Endothelial cell of umbilical vein (primary cell): ENCODE measurements around the gene PGRMC2. TPM values are rescaled to one million over a fixed set of nuclear protein-coding genes. Genes with fewer than 3 reads are reported as not detected.

Source experiments
- BruUV-seq: library from RNA; stranded (reverse); fragments of 400-500 nt; replicated peaks from 2 replicates; lab custom pipeline; 2021; lab: Mats Ljungman, UMichigan
- CTCF ChIA-PET: fragments of 300-600, 350-600 bp; sonication (Branson Sonifier 250); formaldehyde crosslinking; loops from one replicate; lab custom pipeline; 2021; ENCODE audit warnings: antibody characterized with exemption, inconsistent platforms; lab: Charles Lee
- POLR2A ChIA-PET: fragments of 300-600, 350-600 bp; sonication (Branson Sonifier 250); formaldehyde crosslinking; loops from one replicate; lab custom pipeline; 2021; ENCODE audit warnings: antibody characterized with exemption, inconsistent platforms; lab: Charles Lee
- DNase-seq: peaks from one replicate; pipeline ENCODE4 v3.0.0-alpha.2; 2011; ENCODE audit warnings: low read depth, low spot score
- FAIRE-seq: peaks from 2 replicates; lab custom pipeline; 2011; peaks lifted over from hg19 to GRCh38; lab: Jason Lieb, UNC
- H2AFZ ChIP-seq: 2 replicates; pipeline ENCODE4 v1.6.0; 2012; ENCODE audit warnings: low read depth, low read length, control low read depth, inconsistent platforms
- H3K27ac ChIP-seq: 2 replicates; pipeline ENCODE4 v1.5.1; 2011; ENCODE audit warnings: low read depth, mild to moderate bottlenecking, control low read depth, low read length, moderate library complexity; ENCODE audit not compliant: insufficient read depth
- H3K27me3 ChIP-seq, 2 experiments: 2 replicates each; pipeline versions ENCODE4 v1.6.0 to v1.6.1; 2011; ENCODE audit warnings: low read length in 2 of 2, mixed read lengths in 1 of 2; ENCODE audit not compliant: control insufficient read depth in 2 of 2, insufficient read depth in 2 of 2
- H3K36me3 ChIP-seq, 2 experiments: 2 replicates in 1 of 2; 3 replicates in 1 of 2; pipeline ENCODE4 v1.5.1; 2011; ENCODE audit warnings: low read length in 2 of 2, mild to moderate bottlenecking in 1 of 2, moderate library complexity in 1 of 2; ENCODE audit not compliant: control insufficient read depth in 2 of 2, insufficient read depth in 2 of 2; ENCODE audit errors: extremely low read depth in 1 of 2
- H3K4me1 ChIP-seq: 3 replicates; pipeline ENCODE4 v1.5.1; 2011; ENCODE audit warnings: mild to moderate bottlenecking, low read length; ENCODE audit not compliant: control insufficient read depth, insufficient read depth; ENCODE audit errors: extremely low read depth
- H3K4me2 ChIP-seq: 2 replicates; pipeline ENCODE4 v1.6.1; 2011; ENCODE audit warnings: low read length, control low read depth, mixed read lengths; ENCODE audit not compliant: insufficient read depth
- H3K4me3 ChIP-seq, 3 experiments: fragments of 200-600 bp in 1 of 3; sonication (generic), shearing (Covaris generic) in 1 of 3; replicated peaks in 1 of 3; 2 replicates each; pipeline ENCODE4 v1.5.1; 2011 to 2016; ENCODE audit warnings: control low read depth in 3 of 3, low read length in 3 of 3, mild to moderate bottlenecking in 2 of 3, inconsistent platforms in 1 of 3, low read depth in 1 of 3, moderate library complexity in 1 of 3; ENCODE audit not compliant: insufficient read depth in 1 of 3
- H3K79me2 ChIP-seq: 2 replicates; pipeline ENCODE4 v1.6.0; 2012; ENCODE audit warnings: low read length, inconsistent platforms; ENCODE audit not compliant: control insufficient read depth, insufficient read depth
- H3K9ac ChIP-seq: replicated peaks from 2 replicates; pipeline ENCODE3; 2011; ENCODE audit warnings: low read length, control low read depth; ENCODE audit not compliant: insufficient read depth; ENCODE audit errors: extremely low read depth
- H3K9me1 ChIP-seq: replicated peaks from 3 replicates; pipeline ENCODE4 v1.6.0; 2011; ENCODE audit warnings: mild to moderate bottlenecking, low read length; ENCODE audit not compliant: control insufficient read depth, insufficient read depth; ENCODE audit errors: extremely low read depth
- H3K9me3 ChIP-seq: replicated peaks from 2 replicates; pipeline ENCODE4 v1.5.1; 2012; ENCODE audit warnings: low read length, inconsistent platforms; ENCODE audit not compliant: control insufficient read depth, insufficient read depth
- H4K20me1 ChIP-seq: replicated peaks from 2 replicates; pipeline ENCODE3; 2011; ENCODE audit warnings: mild to moderate bottlenecking, low read length; ENCODE audit not compliant: control insufficient read depth, insufficient read depth; ENCODE audit errors: extremely low read depth
- EZH2 ChIP-seq: IDR thresholded peaks from 2 replicates; pipeline ENCODE4 v1.6.1; 2012; ENCODE audit warnings: borderline replicate concordance, low read depth, mild to moderate bottlenecking, moderate library complexity, low read length, inconsistent platforms; ENCODE audit not compliant: severe bottlenecking
- FOS ChIP-seq: IDR thresholded peaks from 2 replicates; pipeline ENCODE4 v1.6.1; 2011; ENCODE audit warnings: mild to moderate bottlenecking, low read length, moderate library complexity, borderline replicate concordance; ENCODE audit not compliant: insufficient read depth
- GATA2 ChIP-seq: IDR thresholded peaks from 2 replicates; pipeline ENCODE4 v1.7.0; 2011; ENCODE audit warnings: low read depth, mild to moderate bottlenecking, moderate library complexity, mixed read lengths, low read length; ENCODE audit not compliant: insufficient read length, insufficient read depth
- JUN ChIP-seq: IDR thresholded peaks from 2 replicates; pipeline ENCODE4 v1.6.1; 2011; ENCODE audit warnings: borderline replicate concordance, low read depth; ENCODE audit not compliant: insufficient read length, insufficient read depth
- MAX ChIP-seq: IDR thresholded peaks from 2 replicates; pipeline ENCODE4 v1.6.1; 2011; ENCODE audit not compliant: insufficient read depth, insufficient read length
- MYC ChIP-seq: IDR thresholded peaks from one replicate; pipeline ENCODE4 v1.6.1; 2011; ENCODE audit warnings: mild to moderate bottlenecking, low read depth, low read length
- POLR2A ChIP-seq: IDR thresholded peaks from 2 replicates; pipeline ENCODE4 v1.6.1; 2012; ENCODE audit warnings: low read depth, mild to moderate bottlenecking, control low read depth, low read length
- POLR2AphosphoS5 ChIP-seq: IDR thresholded peaks from 2 replicates; pipeline ENCODE4 v1.6.1; 2012; ENCODE audit warnings: low read depth, mild to moderate bottlenecking, control low read depth, low read length, moderate library complexity; ENCODE audit not compliant: insufficient read depth
- dilution Hi-C: fragments of 300-500 bp; cut with MboI; formaldehyde crosslinking; loops from one replicate; pipeline ENCODE4 v1.15.0; 2019; ENCODE audit warnings: low sequenced_read_pairs; ENCODE audit not compliant: extremely low pct_ligation_motif_present
- intact Hi-C: fragments of 100-400 bp; cut with micrococcal nuclease; formaldehyde crosslinking; loops from one replicate; pipeline ENCODE4 v1.10.0; 2022
- polyA plus RNA-seq, 4 experiments: library from polyadenylated mRNA; depleted of rRNA in 3 of 4; stranded (reverse) in 3 of 4; unstranded in 1 of 4; fragments of >200 nt; gene quantifications; 2 replicates each; pipeline versions ENCODE4 v1.2.1 to v1.2.3, GENCODE V29; 2011 to 2012; ENCODE audit warnings: missing spikeins in 1 of 4
- total RNA-seq: library from RNA; stranded (reverse); gene quantifications from 2 replicates; pipeline ENCODE4 v1.2.3, GENCODE V29; 2021
- TF ChIP-seq, protein P1 (sequence below), 2 donors: IDR thresholded peaks; 1 replicate in 1 of 2; 2 replicates in 1 of 2; pipeline ENCODE4 v1.5.1; 2011; ENCODE audit warnings: low read length in 2 of 2, mild to moderate bottlenecking in 2 of 2, moderate library complexity in 2 of 2, control low read depth in 1 of 2, inconsistent platforms in 1 of 2, low read depth in 1 of 2; ENCODE audit not compliant: insufficient read depth in 1 of 2; ENCODE audit errors: extremely low read depth in 1 of 2

The PGRMC2 gene
- total and polyA plus RNA-seq, 2 donors (not counting 3 experiments of a cell fraction or from before 2014, with no cell fraction given) = 10.1 to 63.4 TPM

- DNase-seq (no peak), FAIRE-seq (no peak)
- no peak overlapping the region for H3K9ac ChIP-seq
- H3K4me1 ChIP-seq = no peaks in the 10 kb centered on the region
- peaks cover 45% of the 10 kb centered on the region for H3K79me2 ChIP-seq
- H4K20me1 ChIP-seq = no peaks in the 10 kb centered on the region
- CTCF ChIA-PET = interaction anchor here (0.9 kb wide), 1 partner anchor 10 kb away, joined by 3 read pairs; no protein-coding TSS in a partner anchor
- POLR2A ChIA-PET = no interaction called here
- dilution Hi-C loops (no loop called here), intact Hi-C loops (no loop called here)
- no peaks in the 10 kb centered on the region for H3K9me1 ChIP-seq
- H2AFZ ChIP-seq = no peak overlapping the region
- H3K4me3 ChIP-seq = no peak overlapping the region
- H3K9me3 ChIP-seq = no peaks in the 10 kb centered on the region
- no peaks in the 10 kb centered on the region for H3K27me3 ChIP-seq
- no TSS peak for BruUV-seq
- H3K4me2 ChIP-seq = no peak overlapping the region
- no peak overlapping the region for H3K27ac ChIP-seq
- H3K36me3 ChIP-seq = peaks cover 2 to 11% of the 10 kb centered on the region in 2 experiments
- TF ChIP-seq MAX = no peak
Observed at GRCh38 chr4:128275346-128275745, 12.3 kb downstream of the PGRMC2 start.

- Histone ChIP-seq H3K9me3 (no peaks in the 10 kb centered on the region), H3K27me3 (no peaks in the 10 kb centered on the region), H3K9me1 (no peaks in the 10 kb centered on the region), H3K9ac (no peak overlapping the region), H3K4me3 (no peak overlapping the region), H3K79me2 (peaks cover 23% of the 10 kb centered on the region), H2AFZ (no peak overlapping the region), H3K36me3 (peaks cover 3 to 18% of the 10 kb centered on the region in 2 experiments), H4K20me1 (no peaks in the 10 kb centered on the region), H3K27ac (no peak overlapping the region), H3K4me1 (no peaks in the 10 kb centered on the region), H3K4me2 (no peak overlapping the region)
- TF ChIP-seq, protein P1, sequence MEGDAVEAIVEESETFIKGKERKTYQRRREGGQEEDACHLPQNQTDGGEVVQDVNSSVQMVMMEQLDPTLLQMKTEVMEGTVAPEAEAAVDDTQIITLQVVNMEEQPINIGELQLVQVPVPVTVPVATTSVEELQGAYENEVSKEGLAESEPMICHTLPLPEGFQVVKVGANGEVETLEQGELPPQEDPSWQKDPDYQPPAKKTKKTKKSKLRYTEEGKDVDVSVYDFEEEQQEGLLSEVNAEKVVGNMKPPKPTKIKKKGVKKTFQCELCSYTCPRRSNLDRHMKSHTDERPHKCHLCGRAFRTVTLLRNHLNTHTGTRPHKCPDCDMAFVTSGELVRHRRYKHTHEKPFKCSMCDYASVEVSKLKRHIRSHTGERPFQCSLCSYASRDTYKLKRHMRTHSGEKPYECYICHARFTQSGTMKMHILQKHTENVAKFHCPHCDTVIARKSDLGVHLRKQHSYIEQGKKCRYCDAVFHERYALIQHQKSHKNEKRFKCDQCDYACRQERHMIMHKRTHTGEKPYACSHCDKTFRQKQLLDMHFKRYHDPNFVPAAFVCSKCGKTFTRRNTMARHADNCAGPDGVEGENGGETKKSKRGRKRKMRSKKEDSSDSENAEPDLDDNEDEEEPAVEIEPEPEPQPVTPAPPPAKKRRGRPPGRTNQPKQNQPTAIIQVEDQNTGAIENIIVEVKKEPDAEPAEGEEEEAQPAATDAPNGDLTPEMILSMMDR (IDR thresholded peaks at IDR 0.05; ENCODE audit: extremely low read depth in 1 of 2, insufficient read depth in 1 of 2, low read depth in 1 of 2, low read length in 2 of 2) = no peak
- no peak for TF ChIP-seq POLR2A
- TF ChIP-seq JUN = no peak
- TF ChIP-seq POLR2AphosphoS5 = no peak
- no peak for TF ChIP-seq EZH2
- TF ChIP-seq MYC = no peak
- no peak for TF ChIP-seq GATA2
- no peak for TF ChIP-seq MAX
- no peak for TF ChIP-seq FOS
- DNase-seq (no peak), FAIRE-seq (no peak)
- ChIA-PET CTCF (interaction anchor here (1.5 kb wide), 1 partner anchor 14 kb away, joined by 7 read pairs; no protein-coding TSS in a partner anchor), POLR2A (no interaction called here)
- intact Hi-C loops (no loop called here), dilution Hi-C loops (no loop called here)
- BruUV-seq = no TSS peak
Observed at GRCh38 chr4:128271551-128271950, 16.1 kb downstream of the PGRMC2 start.
